Endothelial cell of umbilical vein (primary cell): ENCODE measurements around the gene C8B.

Experiments
- EZH2 ChIP-seq: IDR thresholded peaks from 2 replicates; pipeline ENCODE4 v1.6.1; 2012; ENCODE audit warnings: borderline replicate concordance, low read depth, mild to moderate bottlenecking, moderate library complexity, low read length, inconsistent platforms; ENCODE audit not compliant: severe bottlenecking
- FOS ChIP-seq: IDR thresholded peaks from 2 replicates; pipeline ENCODE4 v1.6.1; 2011; ENCODE audit warnings: mild to moderate bottlenecking, low read length, moderate library complexity, borderline replicate concordance; ENCODE audit not compliant: insufficient read depth
- MYC ChIP-seq: IDR thresholded peaks from one replicate; pipeline ENCODE4 v1.6.1; 2011; ENCODE audit warnings: mild to moderate bottlenecking, low read depth, low read length
- POLR2A ChIP-seq: IDR thresholded peaks from 2 replicates; pipeline ENCODE4 v1.6.1; 2012; ENCODE audit warnings: low read depth, mild to moderate bottlenecking, control low read depth, low read length
- POLR2AphosphoS5 ChIP-seq: IDR thresholded peaks from 2 replicates; pipeline ENCODE4 v1.6.1; 2012; ENCODE audit warnings: low read depth, mild to moderate bottlenecking, control low read depth, low read length, moderate library complexity; ENCODE audit not compliant: insufficient read depth
- TF ChIP-seq, protein P1 (sequence below), 2 donors: IDR thresholded peaks; 1 replicate in 1 of 2; 2 replicates in 1 of 2; pipeline ENCODE4 v1.5.1; 2011; ENCODE audit warnings: low read length in 2 of 2, mild to moderate bottlenecking in 2 of 2, moderate library complexity in 2 of 2, control low read depth in 1 of 2, inconsistent platforms in 1 of 2, low read depth in 1 of 2; ENCODE audit not compliant: insufficient read depth in 1 of 2; ENCODE audit errors: extremely low read depth in 1 of 2
- TF ChIP-seq, protein P2 (sequence below): IDR thresholded peaks from 2 replicates; pipeline ENCODE4 v1.6.1; 2011; ENCODE audit not compliant: insufficient read depth, insufficient read length

DNA sequence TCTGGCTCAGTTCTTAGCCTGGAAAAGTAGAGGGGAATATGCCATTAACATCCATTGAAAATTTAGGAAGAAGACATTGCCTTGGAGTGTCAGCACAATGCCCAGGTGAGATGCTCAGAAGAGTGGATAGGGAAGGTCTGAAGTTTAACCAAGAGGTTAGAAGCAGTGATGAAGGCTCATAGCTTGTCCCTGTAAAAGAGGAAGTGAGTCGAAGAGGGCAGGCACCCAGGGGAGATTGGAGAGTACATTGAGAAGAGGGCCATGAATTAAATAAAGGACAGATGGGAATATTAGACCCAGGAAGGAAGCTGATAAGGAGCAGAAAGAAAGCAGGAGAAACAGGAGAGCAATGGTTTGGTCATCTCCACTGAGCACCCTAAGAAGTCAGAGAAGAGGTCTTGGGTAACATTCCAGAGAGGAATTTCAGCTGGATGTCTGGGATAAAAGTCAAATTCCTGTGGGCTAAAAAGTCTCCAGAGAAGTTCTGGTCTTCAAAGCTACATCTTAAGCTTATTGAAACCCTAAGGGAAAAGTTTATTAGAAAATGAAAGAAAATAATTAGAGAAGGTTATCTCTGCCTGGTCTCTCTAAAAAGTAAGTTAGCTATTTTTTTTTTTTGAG lies 17.3 kb downstream of the C8B start:
- TF ChIP-seq, protein P1, sequence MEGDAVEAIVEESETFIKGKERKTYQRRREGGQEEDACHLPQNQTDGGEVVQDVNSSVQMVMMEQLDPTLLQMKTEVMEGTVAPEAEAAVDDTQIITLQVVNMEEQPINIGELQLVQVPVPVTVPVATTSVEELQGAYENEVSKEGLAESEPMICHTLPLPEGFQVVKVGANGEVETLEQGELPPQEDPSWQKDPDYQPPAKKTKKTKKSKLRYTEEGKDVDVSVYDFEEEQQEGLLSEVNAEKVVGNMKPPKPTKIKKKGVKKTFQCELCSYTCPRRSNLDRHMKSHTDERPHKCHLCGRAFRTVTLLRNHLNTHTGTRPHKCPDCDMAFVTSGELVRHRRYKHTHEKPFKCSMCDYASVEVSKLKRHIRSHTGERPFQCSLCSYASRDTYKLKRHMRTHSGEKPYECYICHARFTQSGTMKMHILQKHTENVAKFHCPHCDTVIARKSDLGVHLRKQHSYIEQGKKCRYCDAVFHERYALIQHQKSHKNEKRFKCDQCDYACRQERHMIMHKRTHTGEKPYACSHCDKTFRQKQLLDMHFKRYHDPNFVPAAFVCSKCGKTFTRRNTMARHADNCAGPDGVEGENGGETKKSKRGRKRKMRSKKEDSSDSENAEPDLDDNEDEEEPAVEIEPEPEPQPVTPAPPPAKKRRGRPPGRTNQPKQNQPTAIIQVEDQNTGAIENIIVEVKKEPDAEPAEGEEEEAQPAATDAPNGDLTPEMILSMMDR (IDR thresholded peaks at IDR 0.05; ENCODE audit: extremely low read depth in 1 of 2, insufficient read depth in 1 of 2, low read depth in 1 of 2, low read length in 2 of 2), result no peak
- TF ChIP-seq, protein P2, sequence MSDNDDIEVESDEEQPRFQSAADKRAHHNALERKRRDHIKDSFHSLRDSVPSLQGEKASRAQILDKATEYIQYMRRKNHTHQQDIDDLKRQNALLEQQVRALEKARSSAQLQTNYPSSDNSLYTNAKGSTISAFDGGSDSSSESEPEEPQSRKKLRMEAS, result no peak
- TF ChIP-seq POLR2A, result no peak
- no peak for TF ChIP-seq EZH2
- no peak for TF ChIP-seq POLR2AphosphoS5
- no peak for TF ChIP-seq MYC
- no peak for TF ChIP-seq FOS
